HEK293 (cell line): ENCODE measurements around the gene DXO.

Experiments
- ATF2 ChIP-seq: fragments of 450-650 bp; formaldehyde crosslinking; IDR thresholded peaks from 2 replicates; pipeline ENCODE4 v1.5.1; 2016; ENCODE audit warnings: missing biosample characterization, missing genetic modification characterization, low read depth
- ZBTB7A ChIP-seq: fragments of 450-650 bp; formaldehyde crosslinking; IDR thresholded peaks from 2 replicates; pipeline ENCODE4 v1.5.1; 2016; ENCODE audit warnings: low read depth, missing biosample characterization, missing genetic modification characterization
- ZNF174 ChIP-seq: fragments of 450-650 bp; formaldehyde crosslinking; IDR thresholded peaks from 2 replicates; pipeline ENCODE4 v1.5.0; 2017; ENCODE audit warnings: missing biosample characterization, mild to moderate bottlenecking, missing genetic modification characterization
- TF ChIP-seq, protein P1 (sequence below): fragments of 450-650 bp; formaldehyde crosslinking; IDR thresholded peaks from 2 replicates; pipeline ENCODE4 v1.5.1; 2016; ENCODE audit warnings: missing biosample characterization, missing genetic modification characterization

DNA sequence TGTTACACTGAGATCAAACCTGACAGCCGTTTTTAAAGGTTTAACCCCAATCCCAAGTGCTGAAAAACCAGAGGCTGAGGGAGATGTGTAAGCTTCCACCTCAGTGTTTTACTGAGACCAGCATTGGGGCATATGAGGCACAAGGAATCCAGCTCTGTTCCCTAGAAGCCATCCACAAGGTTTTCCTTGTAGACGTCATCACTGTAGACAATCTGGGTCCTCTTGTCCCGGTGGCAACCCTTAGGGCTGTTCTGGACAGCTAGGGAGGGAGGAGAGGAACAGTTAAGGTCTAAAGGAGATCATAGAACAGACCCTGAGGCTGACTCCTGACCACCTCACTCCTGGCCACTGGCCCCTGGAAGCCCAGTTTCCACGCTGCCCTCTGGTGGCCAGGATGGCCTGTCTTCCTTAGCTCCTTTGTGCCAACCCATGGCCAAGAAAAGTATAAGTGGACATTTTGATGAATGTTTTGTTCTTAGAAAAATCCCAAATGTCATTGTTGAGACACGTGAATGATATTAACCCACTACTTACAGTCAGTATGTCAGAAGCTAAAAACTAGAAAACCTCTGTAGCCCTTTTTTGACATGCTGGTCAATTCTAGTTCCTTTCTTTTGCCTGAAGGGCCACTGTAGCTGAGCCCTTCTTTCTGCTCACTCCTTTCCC is 19.7 kb downstream of the DXO start:
- TF ChIP-seq, protein P1, sequence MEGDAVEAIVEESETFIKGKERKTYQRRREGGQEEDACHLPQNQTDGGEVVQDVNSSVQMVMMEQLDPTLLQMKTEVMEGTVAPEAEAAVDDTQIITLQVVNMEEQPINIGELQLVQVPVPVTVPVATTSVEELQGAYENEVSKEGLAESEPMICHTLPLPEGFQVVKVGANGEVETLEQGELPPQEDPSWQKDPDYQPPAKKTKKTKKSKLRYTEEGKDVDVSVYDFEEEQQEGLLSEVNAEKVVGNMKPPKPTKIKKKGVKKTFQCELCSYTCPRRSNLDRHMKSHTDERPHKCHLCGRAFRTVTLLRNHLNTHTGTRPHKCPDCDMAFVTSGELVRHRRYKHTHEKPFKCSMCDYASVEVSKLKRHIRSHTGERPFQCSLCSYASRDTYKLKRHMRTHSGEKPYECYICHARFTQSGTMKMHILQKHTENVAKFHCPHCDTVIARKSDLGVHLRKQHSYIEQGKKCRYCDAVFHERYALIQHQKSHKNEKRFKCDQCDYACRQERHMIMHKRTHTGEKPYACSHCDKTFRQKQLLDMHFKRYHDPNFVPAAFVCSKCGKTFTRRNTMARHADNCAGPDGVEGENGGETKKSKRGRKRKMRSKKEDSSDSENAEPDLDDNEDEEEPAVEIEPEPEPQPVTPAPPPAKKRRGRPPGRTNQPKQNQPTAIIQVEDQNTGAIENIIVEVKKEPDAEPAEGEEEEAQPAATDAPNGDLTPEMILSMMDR (tag by site-specific recombination) = peak; percentile 77
- TF ChIP-seq ZBTB7A = no peak
- TF ChIP-seq ZNF174 (tag by site-specific recombination) = no peak
- TF ChIP-seq ATF2 (tag by site-specific recombination) = no peak
